Measurements from ENCODE around the gene TTBK1.

TTBK1 gene

DNA sequence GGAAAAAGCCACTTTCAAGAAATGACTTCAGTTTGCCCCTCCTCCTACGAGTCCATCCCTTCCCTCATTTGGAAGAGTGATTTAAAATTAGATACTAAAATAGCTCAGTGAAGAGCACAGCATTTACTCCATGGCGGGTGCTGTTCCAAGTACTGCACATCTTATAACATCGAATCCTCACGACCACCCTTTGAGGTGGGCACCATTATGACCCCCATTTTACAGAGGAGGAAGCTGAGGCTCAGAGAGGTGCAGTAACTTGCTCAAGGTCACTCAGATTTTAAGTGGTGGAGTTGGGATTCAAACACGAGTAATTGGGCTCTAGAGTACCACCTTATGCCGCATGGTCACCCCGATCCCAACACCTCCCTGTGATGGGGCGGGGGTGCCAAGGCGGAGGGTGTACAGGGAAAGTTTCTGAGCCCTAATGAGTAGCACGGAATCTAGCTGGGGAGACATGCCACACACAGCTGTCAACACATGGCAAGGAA is 25.5 kb downstream of the TTBK1 start:
- in situ Hi-C loops (cut with MboI; ENCODE audit: low sequenced_read_pairs) = loop anchor here (25.0 kb wide), 1 partner anchor 218 kb away; the partner anchor contains the start of gene TJAP1

DNA sequence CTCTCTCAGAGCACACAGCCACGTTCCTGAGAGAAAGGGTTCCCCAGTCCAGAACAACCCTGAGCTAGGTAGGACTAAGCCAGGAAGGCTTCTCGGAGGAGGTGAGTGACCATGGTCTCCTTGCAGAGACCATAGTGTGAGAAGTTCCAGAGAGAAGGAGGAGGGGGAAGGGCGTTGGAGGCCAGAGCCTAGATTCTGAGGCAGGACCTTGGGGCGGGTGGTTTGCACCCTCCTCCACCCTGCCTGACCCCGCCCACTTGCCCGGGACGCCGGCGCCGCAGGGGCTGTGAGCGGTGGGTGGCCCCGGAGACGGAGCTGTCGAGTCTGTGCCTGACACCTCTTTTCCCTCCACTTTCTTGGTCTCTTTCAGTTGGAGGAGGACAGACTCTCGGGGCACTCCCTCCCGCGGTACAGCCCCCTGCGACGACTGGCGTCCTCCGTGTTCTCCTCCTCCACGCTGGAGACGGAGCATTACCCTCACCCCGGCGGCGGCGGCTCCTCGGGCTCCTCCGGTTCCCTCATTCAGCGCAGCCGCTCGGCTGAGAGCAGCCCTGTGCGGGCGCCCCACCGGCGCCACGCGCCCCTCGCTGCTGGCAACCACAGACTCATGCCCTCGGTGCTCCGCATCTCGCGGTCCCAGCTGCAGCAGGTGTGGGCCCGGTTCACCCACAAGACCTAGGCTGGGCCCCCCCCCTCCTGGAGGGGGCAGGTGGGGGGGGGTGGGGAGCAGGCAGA is 26.2 kb downstream of the TTBK1 start:
- in situ Hi-C loops (cut with MboI; ENCODE audit: low sequenced_read_pairs) = loop anchor here (25.0 kb wide), 1 partner anchor 218 kb away; the partner anchor contains the start of gene TJAP1

DNA sequence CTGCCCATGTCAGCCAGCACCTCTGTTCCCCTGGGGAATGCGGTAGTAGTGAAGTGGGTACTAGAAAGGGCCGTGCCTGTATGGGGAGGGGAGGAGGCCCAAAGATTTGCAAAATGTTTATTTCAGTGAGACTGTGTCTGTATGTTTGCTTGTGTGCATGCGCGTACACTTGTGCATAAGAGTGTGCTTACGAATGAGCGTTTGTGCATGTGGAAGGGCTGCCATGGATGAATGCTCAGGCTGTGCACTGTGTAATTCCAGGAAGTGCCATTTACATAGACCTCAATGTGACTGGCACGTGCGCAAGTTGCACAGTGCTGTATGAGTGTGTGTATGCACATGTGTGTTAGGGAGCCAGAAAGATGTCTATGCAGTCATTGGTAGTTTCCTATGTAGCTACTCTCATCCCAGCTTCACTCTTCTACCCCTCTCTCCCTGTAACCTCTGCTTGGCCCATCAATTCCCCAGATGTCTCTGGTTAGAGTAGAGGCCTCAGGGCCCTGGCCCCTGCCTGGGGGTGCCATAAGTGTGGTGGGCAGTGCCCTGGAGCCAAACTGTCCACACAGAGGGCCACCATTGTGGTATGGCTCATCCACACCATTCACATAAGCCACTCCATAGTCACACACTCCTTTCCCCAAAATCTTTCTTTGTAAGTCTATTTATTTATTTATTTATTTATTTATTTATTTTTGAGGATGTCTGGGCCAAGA is 28.0 kb downstream of the TTBK1 start:
- in situ Hi-C loops (cut with MboI; ENCODE audit: low sequenced_read_pairs) = loop anchor here (25.0 kb wide), 1 partner anchor 216 kb away; the partner anchor contains the start of gene TJAP1

- in situ Hi-C loops (cut with MboI; ENCODE audit: low sequenced_read_pairs) = loop anchor here (25.0 kb wide), 1 partner anchor 215 kb away; the partner anchor contains the start of gene TJAP1
Observed at GRCh38 chr6:43271944-43272343, 28.7 kb downstream of the TTBK1 start.

- in situ Hi-C loops (cut with MboI; ENCODE audit: low sequenced_read_pairs) = loop anchor here (25.0 kb wide), 1 partner anchor 214 kb away; the partner anchor contains the start of gene TJAP1
Observed at GRCh38 chr6:43273707-43274106, 30.4 kb downstream of the TTBK1 start.

DNA sequence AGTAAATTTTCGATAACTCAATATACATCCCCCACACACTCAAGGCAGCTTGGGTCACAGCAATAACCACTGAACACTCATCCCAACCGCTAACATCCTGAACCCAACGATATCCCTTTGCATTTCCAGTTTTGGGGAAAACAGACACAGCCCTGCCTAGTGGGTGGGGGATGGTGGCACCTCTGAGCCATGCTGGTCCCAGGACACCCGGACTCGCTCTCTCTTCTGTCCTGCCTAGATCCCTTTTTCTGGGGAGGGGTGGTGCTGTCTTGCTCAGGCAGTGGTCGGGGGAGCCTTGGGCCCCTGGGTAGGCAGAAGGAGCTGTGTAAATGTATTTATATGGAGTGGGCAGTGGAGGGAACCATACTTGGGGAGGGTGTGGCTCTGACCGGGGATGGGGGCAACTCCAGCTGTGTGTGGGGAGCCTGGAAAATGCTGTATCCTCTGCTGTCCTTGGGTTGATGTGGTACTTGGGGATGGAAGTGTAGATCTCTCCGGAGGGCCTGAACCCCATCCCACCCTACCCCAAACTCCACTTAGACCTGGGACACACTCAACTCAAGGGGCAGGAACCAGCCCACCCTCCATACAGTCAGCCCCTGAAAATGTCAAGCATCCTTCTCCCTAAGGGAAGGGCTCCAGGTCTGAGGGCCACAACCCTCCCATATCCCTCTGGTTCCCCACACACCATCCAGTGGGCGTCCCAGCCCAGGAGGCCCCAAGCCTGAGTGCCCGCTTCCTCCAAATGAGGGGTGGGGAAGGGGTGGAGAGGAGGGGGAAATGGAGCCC is 31.0 kb downstream of the TTBK1 start:
- in situ Hi-C loops (cut with MboI; ENCODE audit: low sequenced_read_pairs) = loop anchor here (25.0 kb wide), 1 partner anchor 213 kb away; the partner anchor contains the start of gene TJAP1

DNA sequence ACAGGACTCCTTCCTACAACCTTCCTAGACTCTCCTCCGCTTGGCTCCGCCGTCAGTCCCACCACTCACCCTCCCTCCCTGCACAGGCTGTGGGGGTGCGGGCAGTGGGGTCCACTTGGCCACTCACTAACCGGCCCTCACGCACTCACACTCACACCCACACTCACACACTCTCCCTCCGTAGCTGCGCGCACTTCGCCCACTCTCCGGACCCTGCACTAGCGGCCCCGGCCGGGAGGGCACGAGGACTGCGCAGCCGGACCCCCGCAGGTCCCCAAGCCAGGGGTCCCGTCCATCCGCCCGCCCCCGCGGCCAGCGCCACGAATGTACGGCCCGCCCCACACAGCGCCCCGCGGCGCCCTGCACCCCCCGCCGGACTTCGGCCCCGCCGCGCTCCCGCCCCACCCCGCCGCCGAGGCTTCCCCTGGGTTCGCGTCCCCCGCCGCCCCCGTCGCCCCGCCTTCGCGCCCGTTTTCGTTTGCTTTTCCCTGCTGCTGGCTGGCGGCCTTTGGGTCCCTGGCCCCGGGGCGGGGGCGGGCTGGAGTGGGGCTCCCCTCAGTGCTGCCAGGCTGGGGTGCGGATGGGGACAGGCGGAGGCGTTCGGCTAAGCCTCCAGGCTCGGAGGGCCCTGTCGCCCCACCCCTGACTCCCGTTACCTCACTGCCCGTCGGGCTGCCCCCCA is 31.8 kb downstream of the TTBK1 start:
- in situ Hi-C loops (cut with MboI; ENCODE audit: low sequenced_read_pairs) = loop anchor here (25.0 kb wide), 1 partner anchor 212 kb away; the partner anchor contains the start of gene TJAP1

DNA sequence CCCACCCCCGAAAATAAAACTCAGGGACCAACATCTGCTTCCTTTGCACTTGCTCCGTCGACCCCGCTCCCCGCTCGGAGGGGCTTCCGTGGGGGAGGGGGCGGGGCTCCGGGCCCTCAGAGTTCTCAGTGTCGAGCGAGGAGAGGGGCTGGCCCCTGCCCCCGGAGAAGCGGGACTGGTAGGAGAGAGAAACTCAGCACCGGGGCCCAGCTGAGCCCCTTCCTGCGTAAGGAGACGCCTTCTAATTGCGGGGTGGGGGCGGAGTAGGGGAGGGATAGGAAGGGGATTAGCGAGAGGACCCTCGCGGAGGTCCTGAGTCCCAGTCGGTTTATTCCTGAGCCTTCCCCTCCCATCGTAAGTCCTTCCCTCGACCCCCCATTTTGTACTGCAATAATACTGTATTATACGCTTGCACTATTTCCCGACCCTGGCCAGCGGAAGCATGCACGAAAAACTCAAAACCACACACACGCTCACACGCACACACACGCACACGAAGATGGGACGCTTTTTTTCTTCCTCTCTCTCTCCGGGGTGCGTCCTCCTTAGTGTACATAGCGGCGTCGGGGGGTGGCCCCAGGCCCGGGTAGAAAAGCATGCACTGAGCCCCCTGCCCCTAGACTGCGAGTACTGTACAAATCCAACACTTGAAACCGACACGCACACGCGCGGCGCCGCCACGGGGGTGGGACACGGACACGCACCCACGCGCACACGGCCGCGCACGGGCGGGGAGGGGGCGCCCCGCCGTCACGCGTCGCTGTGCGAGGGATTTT is 32.7 kb downstream of the TTBK1 start:
- in situ Hi-C loops (cut with MboI; ENCODE audit: low sequenced_read_pairs) = no loop called here

GRCh38 chr6:43276577-43277305 is 33.5 kb downstream of the TTBK1 start:
- in situ Hi-C loops (cut with MboI; ENCODE audit: low sequenced_read_pairs) = no loop called here

GRCh38 chr6:43277306-43277642 is 34.0 kb downstream of the TTBK1 start:
- in situ Hi-C loops (cut with MboI; ENCODE audit: low sequenced_read_pairs) = no loop called here

- in situ Hi-C loops (cut with MboI; ENCODE audit: low sequenced_read_pairs) = no loop called here
Observed at GRCh38 chr6:43277643-43278523, 34.6 kb downstream of the TTBK1 start.

DNA sequence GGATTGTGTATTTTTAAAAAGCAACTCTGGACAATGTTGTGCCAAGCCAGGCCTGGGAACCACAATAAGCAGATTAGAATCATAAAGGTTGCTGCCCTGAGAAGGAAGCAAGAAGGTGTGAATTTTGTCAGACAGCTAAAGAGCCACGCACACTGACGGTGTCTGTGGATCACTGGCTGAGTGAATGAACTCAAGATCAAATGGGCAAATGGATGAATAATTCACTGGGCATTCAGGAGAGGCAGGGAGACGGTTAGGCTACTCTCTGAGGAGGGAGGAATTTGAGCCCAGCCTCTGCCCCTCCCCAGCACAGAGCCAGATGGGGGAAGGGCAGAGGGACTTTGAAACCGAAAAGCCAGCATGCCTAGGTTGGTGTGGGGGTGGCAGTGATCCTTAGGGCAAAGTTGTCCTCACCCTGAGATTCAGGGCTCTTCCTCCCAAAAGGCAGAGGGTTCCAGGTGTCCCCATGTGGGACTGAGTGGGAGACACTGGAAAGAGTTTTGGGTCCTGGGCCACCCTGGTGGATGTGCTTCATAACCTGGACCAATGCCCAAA is 35.3 kb downstream of the TTBK1 start:
- in situ Hi-C loops (cut with MboI; ENCODE audit: low sequenced_read_pairs) = no loop called here

DNA sequence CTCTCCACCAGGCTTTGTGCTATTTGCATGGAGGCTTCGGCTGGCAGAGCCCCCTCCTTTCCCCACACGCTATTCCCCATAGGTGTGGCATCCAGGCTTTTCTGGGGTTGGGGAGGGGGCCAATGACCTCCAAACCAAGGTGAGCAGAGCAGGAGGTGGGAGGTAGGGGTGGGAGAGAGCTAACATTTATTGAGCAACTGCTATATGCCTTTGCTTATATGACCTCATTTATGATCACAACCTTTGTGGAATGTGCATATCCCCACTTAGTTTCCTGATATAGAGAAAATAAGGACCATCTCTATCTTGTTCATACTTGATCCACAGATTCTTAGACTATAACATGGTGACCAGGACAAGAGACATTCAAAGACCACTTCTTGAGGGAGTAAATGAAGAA is 37.0 kb downstream of the TTBK1 start:
- in situ Hi-C loops (cut with MboI; ENCODE audit: low sequenced_read_pairs) = no loop called here

- in situ Hi-C loops (cut with MboI; ENCODE audit: low sequenced_read_pairs) = no loop called here
Observed at GRCh38 chr6:43282060-43282459, 38.8 kb downstream of the TTBK1 start.

DNA sequence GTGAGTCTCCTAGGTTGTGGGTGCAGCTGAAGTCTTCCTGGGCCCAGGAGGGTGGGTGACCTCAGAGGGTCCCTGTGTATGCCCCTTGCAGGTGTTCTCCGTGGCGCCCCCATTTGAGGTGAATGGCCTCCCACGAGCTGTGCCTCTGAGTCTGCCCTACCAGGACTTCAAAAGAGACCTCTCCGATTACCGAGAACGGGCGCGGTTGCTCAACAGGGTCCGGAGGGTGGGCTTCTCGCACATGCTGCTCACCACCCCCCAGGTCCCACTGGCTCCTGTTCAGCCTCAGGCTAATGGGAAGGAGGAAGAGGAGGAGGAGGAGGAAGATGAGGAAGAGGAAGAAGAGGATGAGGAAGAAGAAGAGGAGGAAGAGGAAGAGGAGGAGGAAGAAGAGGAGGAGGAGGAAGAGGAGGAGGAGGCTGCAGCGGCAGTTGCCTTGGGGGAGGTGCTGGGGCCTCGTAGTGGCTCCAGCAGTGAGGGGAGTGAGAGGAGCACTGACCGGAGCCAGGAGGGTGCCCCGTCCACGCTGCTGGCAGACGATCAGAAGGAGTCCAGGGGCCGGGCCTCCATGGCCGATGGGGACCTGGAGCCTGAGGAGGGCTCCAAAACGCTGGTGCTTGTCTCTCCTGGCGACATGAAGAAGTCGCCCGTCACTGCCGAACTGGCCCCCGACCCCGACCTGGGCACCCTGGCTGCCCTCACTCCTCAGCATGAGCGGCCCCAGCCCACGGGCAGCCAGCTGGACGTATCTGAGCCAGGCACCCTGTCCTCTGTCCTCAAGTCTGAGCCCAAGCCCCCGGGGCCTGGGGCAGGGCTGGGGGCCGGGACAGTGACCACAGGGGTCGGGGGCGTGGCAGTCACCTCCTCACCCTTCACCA is 39.6 kb downstream of the TTBK1 start:
- in situ Hi-C loops (cut with MboI; ENCODE audit: low sequenced_read_pairs) = no loop called here

GRCh38 chr6:43283514-43283901 is 40.2 kb downstream of the TTBK1 start:
- in situ Hi-C loops (cut with MboI; ENCODE audit: low sequenced_read_pairs) = no loop called here

GRCh38 chr6:43283905-43284304 is 40.6 kb downstream of the TTBK1 start:
- in situ Hi-C loops (cut with MboI; ENCODE audit: low sequenced_read_pairs) = no loop called here

Data from HL-60/S4 treated with retinoic acid at 250 ng/mL for 4 days and 3 days (cell line).